HCT116 (cell line): Measurements from ENCODE around the gene SPRYD7. TPM values are rescaled to one million over a fixed set of nuclear protein-coding genes. Genes with fewer than 3 reads are reported as not detected.

ENCODE experiments used
- ATAC-seq: fragments of 200-7000 bp; cut with Tn5 transposase; 2 replicates; pipeline ENCODE4 v1.9.1; 2020; ENCODE audit warnings: mild to moderate bottlenecking, moderate library complexity
- BruUV-seq: library from RNA; stranded (reverse); fragments of 400-500 nt; replicated peaks from 2 replicates; lab custom pipeline; 2021; lab: Mats Ljungman, UMichigan
- CTCF ChIA-PET: fragments of 300-600 bp; sonication (Branson Sonifier 250); formaldehyde crosslinking; loops from one replicate; lab custom pipeline; 2021; ENCODE audit warnings: antibody characterized with exemption; lab: Charles Lee
- POLR2A ChIA-PET: fragments of 300-600, 350-600 bp; sonication (Branson Sonifier 250); formaldehyde crosslinking; loops from one replicate; lab custom pipeline; 2021; ENCODE audit warnings: antibody characterized with exemption; lab: Charles Lee
- RAD21 ChIA-PET, 2 experiments: fragments of 300-600 bp; sonication (Branson Sonifier 250); formaldehyde crosslinking; loops; one replicate each; lab custom pipeline; 2023; ENCODE audit warnings: low total read pairs in 2 of 2; ENCODE audit not compliant: uncharacterized antibody in 2 of 2, unreplicated experiment in 2 of 2, low non-redundant PET in 1 of 2; lab: Charles Lee
- DNase-seq: peaks from one replicate; pipeline ENCODE4 v3.0.0-alpha.2; 2010; ENCODE audit warnings: low read depth, low spot score
- H2AFZ ChIP-seq: fragments of 200-600 bp; shearing (Covaris generic), sonication (generic); 2 replicates; pipeline ENCODE4 v1.6.1; 2017; ENCODE audit warnings: low read depth, mixed run types, mixed read lengths, antibody characterized with exemption, low read length; ENCODE audit not compliant: poor library complexity, severe bottlenecking
- H3K27ac ChIP-seq: 2 replicates; pipeline ENCODE4 v1.5.1; 2012; ENCODE audit warnings: low read depth, low read length
- H3K27me3 ChIP-seq: fragments of 200-600 bp; sonication (generic); 2 replicates; pipeline ENCODE4 v1.6.1; 2016; ENCODE audit warnings: mixed run types, low read length, mixed read lengths; ENCODE audit not compliant: insufficient read depth
- H3K36me3 ChIP-seq, 2 experiments: fragments of 200-500 bp in 1 of 2; fragments of 200-600 bp in 1 of 2; sonication (Bioruptor generic) in 1 of 2; sonication (generic) in 1 of 2; 2 replicates each; pipeline versions ENCODE4 v1.5.1 to v1.6.1; 2014 to 2016; ENCODE audit warnings: low read length in 2 of 2, inconsistent platforms in 1 of 2, mixed read lengths in 1 of 2, mixed run types in 1 of 2; ENCODE audit not compliant: insufficient read depth in 2 of 2, control insufficient read depth in 1 of 2
- H3K4me1 ChIP-seq, 2 experiments: fragments of 200-600 bp in 1 of 2; sonication (generic) in 1 of 2; 2 replicates each; pipeline versions ENCODE4 v1.5.1 to v1.6.1; 2012 to 2017; ENCODE audit warnings: low read length in 2 of 2, inconsistent platforms in 1 of 2, mild to moderate bottlenecking in 1 of 2, mixed read lengths in 1 of 2, mixed run types in 1 of 2, moderate library complexity in 1 of 2; ENCODE audit not compliant: insufficient read depth in 2 of 2, control insufficient read depth in 1 of 2
- H3K4me2 ChIP-seq: fragments of 200-600 bp; sonication (generic); 2 replicates; pipeline ENCODE4 v1.6.1; 2017; ENCODE audit warnings: mixed run types, low read length, mixed read lengths
- H3K4me3 ChIP-seq, 2 experiments: fragments of 200-600 bp in 1 of 2; sonication (generic) in 1 of 2; replicated peaks in 1 of 2; 2 replicates each; pipeline ENCODE4 v1.5.1; 2011 to 2016; ENCODE audit warnings: low read length in 2 of 2, control low read depth in 1 of 2, low read depth in 1 of 2, mild to moderate bottlenecking in 1 of 2, mixed read lengths in 1 of 2, mixed run types in 1 of 2
- H3K79me2 ChIP-seq: fragments of 200-600 bp; sonication (generic); 2 replicates; pipeline ENCODE4 v1.6.1; 2017; ENCODE audit warnings: mild to moderate bottlenecking, mixed run types, low read length, moderate library complexity, mixed read lengths; ENCODE audit not compliant: insufficient read depth
- H3K9ac ChIP-seq: fragments of 200-600 bp; sonication (generic); 2 replicates; pipeline ENCODE4 v1.6.1; 2016; ENCODE audit warnings: low read length, mixed read lengths
- H3K9me2 ChIP-seq: fragments of 200-600 bp; sonication (generic), shearing (Covaris generic); 2 replicates; pipeline ENCODE4 v1.6.1; 2017; ENCODE audit warnings: mixed run types, mild to moderate bottlenecking, moderate library complexity; ENCODE audit not compliant: insufficient read depth
- H3K9me3 ChIP-seq, 2 experiments: fragments of 200-500 bp in 1 of 2; fragments of 200-600 bp in 1 of 2; sonication (Bioruptor generic) in 1 of 2; sonication (generic) in 1 of 2; 2 replicates each; pipeline ENCODE4 v1.6.1; 2014 to 2017; ENCODE audit warnings: low read length in 2 of 2, mixed read lengths in 2 of 2, inconsistent platforms in 1 of 2, low read depth in 1 of 2, mild to moderate bottlenecking in 1 of 2, mixed run types in 1 of 2, moderate library complexity in 1 of 2; ENCODE audit not compliant: control insufficient read depth in 1 of 2, insufficient read depth in 1 of 2
- H4K20me1 ChIP-seq: fragments of 200-600 bp; sonication (generic), shearing (Covaris generic); 2 replicates; pipeline ENCODE4 v1.6.1; 2017; ENCODE audit warnings: mixed run types, mild to moderate bottlenecking, moderate library complexity; ENCODE audit not compliant: insufficient read depth
- CBX3 ChIP-seq: IDR thresholded peaks from 2 replicates; pipeline ENCODE4 v1.6.1; 2012; ENCODE audit warnings: low read depth
- CEBPB ChIP-seq: IDR thresholded peaks from 2 replicates; pipeline ENCODE4 v1.6.1; 2012; ENCODE audit warnings: low read depth
- EGR1 ChIP-seq: IDR thresholded peaks from 2 replicates; pipeline ENCODE4 v1.6.1; 2012; ENCODE audit warnings: low read depth
- ELF1 ChIP-seq: IDR thresholded peaks from 2 replicates; pipeline ENCODE4 v1.6.1; 2012; ENCODE audit warnings: low read depth, borderline replicate concordance
- EZH2 ChIP-seq: fragments of 200-600 bp; sonication (generic); IDR thresholded peaks from 2 replicates; pipeline ENCODE4 v1.6.1; 2017; ENCODE audit warnings: antibody characterized with exemption, mixed run types
- EZH2phosphoT487 ChIP-seq: fragments of 200-600 bp; IDR thresholded peaks from 2 replicates; pipeline ENCODE4 v1.6.1; 2018; ENCODE audit warnings: antibody characterized with exemption, borderline replicate concordance
- POLR2AphosphoS5 ChIP-seq: IDR thresholded peaks from 2 replicates; pipeline ENCODE4 v1.6.1; 2011; ENCODE audit warnings: mild to moderate bottlenecking, low read depth, low read length, moderate library complexity
- SIN3A ChIP-seq: IDR thresholded peaks from 2 replicates; pipeline ENCODE4 v1.6.1; 2012; ENCODE audit warnings: low read depth
- SP1 ChIP-seq: IDR thresholded peaks from 2 replicates; pipeline ENCODE4 v1.6.1; 2012; ENCODE audit warnings: low read depth
- SRF ChIP-seq: IDR thresholded peaks from 2 replicates; pipeline ENCODE4 v1.6.1; 2012; ENCODE audit warnings: low read depth
- TCF7L2 ChIP-seq: IDR thresholded peaks from 2 replicates; pipeline ENCODE4 v1.7.0; 2011; ENCODE audit warnings: borderline replicate concordance, inconsistent platforms; ENCODE audit not compliant: insufficient read depth, insufficient read length; ENCODE audit errors: extremely low read depth
- YY1 ChIP-seq: IDR thresholded peaks from 2 replicates; pipeline ENCODE4 v1.6.1; 2011; ENCODE audit warnings: low read length, low read depth, moderate library complexity, mild to moderate bottlenecking; ENCODE audit not compliant: insufficient replicate concordance; ENCODE audit errors: extremely low read depth
- ZFX ChIP-seq: fragments of 450-650 bp; IDR thresholded peaks from 2 replicates; pipeline ENCODE4 v1.6.1; 2017
- ZNF274 ChIP-seq: fragments of 200-500 bp; sonication (Bioruptor generic); IDR thresholded peaks from 2 replicates; pipeline ENCODE4 v1.6.1; 2014; ENCODE audit warnings: mild to moderate bottlenecking, low read depth, low read length, inconsistent platforms
- intact Hi-C: fragments of 100-400 bp; cut with micrococcal nuclease; formaldehyde crosslinking; loops from 2 replicates; pipeline ENCODE4 v1.10.0; 2022
- total RNA-seq: library from RNA; stranded (reverse); gene quantifications from one replicate; pipeline ENCODE4 v1.2.1, GENCODE V29; 2021; ENCODE audit not compliant: unreplicated experiment
- TF ChIP-seq, protein P1 (sequence below): IDR thresholded peaks from 2 replicates; pipeline ENCODE4 v1.6.1; 2012
- TF ChIP-seq, protein P2 (sequence below): IDR thresholded peaks from 2 replicates; pipeline ENCODE4 v1.6.1; 2012; ENCODE audit warnings: low read depth
- TF ChIP-seq, protein P3 (sequence below): IDR thresholded peaks from 2 replicates; pipeline ENCODE4 v1.6.1; 2011; ENCODE audit warnings: mild to moderate bottlenecking, low read length, moderate library complexity; ENCODE audit not compliant: insufficient replicate concordance; ENCODE audit errors: extremely low read depth
- TF ChIP-seq, protein P4 (sequence below), 3 experiments: fragments of 200-600 bp in 1 of 3; sonication (generic) in 1 of 3; IDR thresholded peaks in 2 of 3; conservative IDR thresholded peaks in 1 of 3; 2 replicates each; pipeline ENCODE4 v1.5.1; 2012 to 2017; ENCODE audit warnings: low read depth in 2 of 3, low read length in 2 of 3, antibody characterized with exemption in 1 of 3, borderline replicate concordance in 1 of 3, control low read depth in 1 of 3, mild to moderate bottlenecking in 1 of 3, mixed read lengths in 1 of 3, mixed run types in 1 of 3, moderate library complexity in 1 of 3; ENCODE audit not compliant: insufficient read depth in 1 of 3

SPRYD7 gene
- total RNA-seq, 1 experiment from 2014 or later = 11.3 TPM

DNA sequence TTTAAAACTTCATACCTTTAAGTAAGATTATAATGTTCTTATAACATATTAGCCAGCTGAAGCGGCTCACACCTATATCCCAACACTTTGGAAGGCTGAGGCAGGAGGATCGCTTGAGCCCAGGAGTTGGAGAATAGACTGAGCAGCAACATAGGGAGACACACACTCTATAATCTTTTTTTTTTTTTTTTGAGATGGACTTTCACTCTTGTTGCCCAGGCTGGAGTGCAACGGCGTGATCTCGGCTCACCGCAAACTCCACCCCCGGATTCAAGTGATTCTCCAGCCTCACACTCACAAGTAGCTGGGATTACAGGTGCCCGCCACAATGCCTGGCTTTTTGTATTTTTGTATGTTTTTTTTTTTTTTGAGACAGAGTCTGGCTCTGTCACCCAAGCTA is 37.3 kb downstream of the SPRYD7 start:
- ATAC-seq = no peak
- RAD21 ChIA-PET = no interaction called here
- no peak overlapping the region for H3K4me2 ChIP-seq

More for the DNA sequence above, 37.3 kb downstream of the SPRYD7 start:
- Histone ChIP-seq H3K4me1 (no peaks in the 10 kb centered on the region), H3K4me3 (no peak overlapping the region), H3K36me3 (no peaks in the 10 kb centered on the region), H3K27me3 (no peaks in the 10 kb centered on the region), H4K20me1 (no peaks in the 10 kb centered on the region), H3K9ac (no peak overlapping the region), H2AFZ (no peak overlapping the region), H3K9me3 (no peaks in the 10 kb centered on the region), H3K79me2 (no peaks in the 10 kb centered on the region), H3K9me2 (no peaks in the 10 kb centered on the region), H3K27ac (no peak overlapping the region)
- ChIA-PET POLR2A (no interaction called here), CTCF (no interaction called here)
- DNase-seq = no peak
- TF ChIP-seq EZH2phosphoT487 (no peak), EZH2 (no peak), ELF1 (no peak), CEBPB (no peak), SRF (no peak), EGR1 (no peak), YY1 (no peak), SP1 (no peak), TCF7L2 (no peak), ZFX (no peak), POLR2AphosphoS5 (no peak), ZNF274 (no peak), SIN3A (no peak), CBX3 (no peak)
- TF ChIP-seq, protein P1, sequence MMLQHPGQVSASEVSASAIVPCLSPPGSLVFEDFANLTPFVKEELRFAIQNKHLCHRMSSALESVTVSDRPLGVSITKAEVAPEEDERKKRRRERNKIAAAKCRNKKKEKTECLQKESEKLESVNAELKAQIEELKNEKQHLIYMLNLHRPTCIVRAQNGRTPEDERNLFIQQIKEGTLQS = no peak
- TF ChIP-seq, protein P2, sequence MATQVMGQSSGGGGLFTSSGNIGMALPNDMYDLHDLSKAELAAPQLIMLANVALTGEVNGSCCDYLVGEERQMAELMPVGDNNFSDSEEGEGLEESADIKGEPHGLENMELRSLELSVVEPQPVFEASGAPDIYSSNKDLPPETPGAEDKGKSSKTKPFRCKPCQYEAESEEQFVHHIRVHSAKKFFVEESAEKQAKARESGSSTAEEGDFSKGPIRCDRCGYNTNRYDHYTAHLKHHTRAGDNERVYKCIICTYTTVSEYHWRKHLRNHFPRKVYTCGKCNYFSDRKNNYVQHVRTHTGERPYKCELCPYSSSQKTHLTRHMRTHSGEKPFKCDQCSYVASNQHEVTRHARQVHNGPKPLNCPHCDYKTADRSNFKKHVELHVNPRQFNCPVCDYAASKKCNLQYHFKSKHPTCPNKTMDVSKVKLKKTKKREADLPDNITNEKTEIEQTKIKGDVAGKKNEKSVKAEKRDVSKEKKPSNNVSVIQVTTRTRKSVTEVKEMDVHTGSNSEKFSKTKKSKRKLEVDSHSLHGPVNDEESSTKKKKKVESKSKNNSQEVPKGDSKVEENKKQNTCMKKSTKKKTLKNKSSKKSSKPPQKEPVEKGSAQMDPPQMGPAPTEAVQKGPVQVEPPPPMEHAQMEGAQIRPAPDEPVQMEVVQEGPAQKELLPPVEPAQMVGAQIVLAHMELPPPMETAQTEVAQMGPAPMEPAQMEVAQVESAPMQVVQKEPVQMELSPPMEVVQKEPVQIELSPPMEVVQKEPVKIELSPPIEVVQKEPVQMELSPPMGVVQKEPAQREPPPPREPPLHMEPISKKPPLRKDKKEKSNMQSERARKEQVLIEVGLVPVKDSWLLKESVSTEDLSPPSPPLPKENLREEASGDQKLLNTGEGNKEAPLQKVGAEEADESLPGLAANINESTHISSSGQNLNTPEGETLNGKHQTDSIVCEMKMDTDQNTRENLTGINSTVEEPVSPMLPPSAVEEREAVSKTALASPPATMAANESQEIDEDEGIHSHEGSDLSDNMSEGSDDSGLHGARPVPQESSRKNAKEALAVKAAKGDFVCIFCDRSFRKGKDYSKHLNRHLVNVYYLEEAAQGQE = no peak
- TF ChIP-seq, protein P3, sequence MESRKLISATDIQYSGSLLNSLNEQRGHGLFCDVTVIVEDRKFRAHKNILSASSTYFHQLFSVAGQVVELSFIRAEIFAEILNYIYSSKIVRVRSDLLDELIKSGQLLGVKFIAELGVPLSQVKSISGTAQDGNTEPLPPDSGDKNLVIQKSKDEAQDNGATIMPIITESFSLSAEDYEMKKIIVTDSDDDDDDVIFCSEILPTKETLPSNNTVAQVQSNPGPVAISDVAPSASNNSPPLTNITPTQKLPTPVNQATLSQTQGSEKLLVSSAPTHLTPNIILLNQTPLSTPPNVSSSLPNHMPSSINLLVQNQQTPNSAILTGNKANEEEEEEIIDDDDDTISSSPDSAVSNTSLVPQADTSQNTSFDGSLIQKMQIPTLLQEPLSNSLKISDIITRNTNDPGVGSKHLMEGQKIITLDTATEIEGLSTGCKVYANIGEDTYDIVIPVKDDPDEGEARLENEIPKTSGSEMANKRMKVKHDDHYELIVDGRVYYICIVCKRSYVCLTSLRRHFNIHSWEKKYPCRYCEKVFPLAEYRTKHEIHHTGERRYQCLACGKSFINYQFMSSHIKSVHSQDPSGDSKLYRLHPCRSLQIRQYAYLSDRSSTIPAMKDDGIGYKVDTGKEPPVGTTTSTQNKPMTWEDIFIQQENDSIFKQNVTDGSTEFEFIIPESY = no peak
- TF ChIP-seq, protein P4, sequence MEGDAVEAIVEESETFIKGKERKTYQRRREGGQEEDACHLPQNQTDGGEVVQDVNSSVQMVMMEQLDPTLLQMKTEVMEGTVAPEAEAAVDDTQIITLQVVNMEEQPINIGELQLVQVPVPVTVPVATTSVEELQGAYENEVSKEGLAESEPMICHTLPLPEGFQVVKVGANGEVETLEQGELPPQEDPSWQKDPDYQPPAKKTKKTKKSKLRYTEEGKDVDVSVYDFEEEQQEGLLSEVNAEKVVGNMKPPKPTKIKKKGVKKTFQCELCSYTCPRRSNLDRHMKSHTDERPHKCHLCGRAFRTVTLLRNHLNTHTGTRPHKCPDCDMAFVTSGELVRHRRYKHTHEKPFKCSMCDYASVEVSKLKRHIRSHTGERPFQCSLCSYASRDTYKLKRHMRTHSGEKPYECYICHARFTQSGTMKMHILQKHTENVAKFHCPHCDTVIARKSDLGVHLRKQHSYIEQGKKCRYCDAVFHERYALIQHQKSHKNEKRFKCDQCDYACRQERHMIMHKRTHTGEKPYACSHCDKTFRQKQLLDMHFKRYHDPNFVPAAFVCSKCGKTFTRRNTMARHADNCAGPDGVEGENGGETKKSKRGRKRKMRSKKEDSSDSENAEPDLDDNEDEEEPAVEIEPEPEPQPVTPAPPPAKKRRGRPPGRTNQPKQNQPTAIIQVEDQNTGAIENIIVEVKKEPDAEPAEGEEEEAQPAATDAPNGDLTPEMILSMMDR (IDR thresholded peaks at IDR 0.05 in 2 of 3, conservative IDR thresholded peaks at IDR 0.05 in 1 of 3; ENCODE audit: borderline replicate concordance in 1 of 3, insufficient read depth in 1 of 3, low read depth in 2 of 3, low read length in 2 of 3) = no peak
- intact Hi-C loops = no loop called here
- no TSS peak for BruUV-seq
